ENCODE data around the gene GPC4.
"Not testable (repeated sequence)": the region's sequence is repeated elsewhere in the genome, so short reads cannot be mapped to it uniquely, and the experiment has no call there.

The GPC4 gene

DNA sequence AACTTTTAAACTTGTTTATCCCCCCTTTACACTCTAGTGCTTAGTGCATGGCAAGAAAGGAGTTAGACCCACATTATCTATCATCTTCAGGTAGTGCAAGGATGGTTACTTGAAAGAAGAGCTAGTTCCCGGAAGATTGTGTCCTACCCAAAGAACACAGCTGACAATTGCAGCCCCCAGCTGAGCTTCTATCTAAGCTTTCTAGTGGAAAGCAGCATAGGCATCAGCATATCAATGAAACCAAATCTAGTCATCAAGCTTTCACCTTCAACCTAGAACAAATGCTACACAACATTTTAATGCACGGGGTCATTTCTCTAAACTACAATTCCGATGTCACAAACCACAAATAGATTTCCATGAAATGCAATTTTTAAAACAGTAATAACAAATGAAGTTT lies 108.2 kb downstream of the GPC4 start:
- DNase-seq (ENCODE audit: low read depth in 2 of 2) = no peak

DNA sequence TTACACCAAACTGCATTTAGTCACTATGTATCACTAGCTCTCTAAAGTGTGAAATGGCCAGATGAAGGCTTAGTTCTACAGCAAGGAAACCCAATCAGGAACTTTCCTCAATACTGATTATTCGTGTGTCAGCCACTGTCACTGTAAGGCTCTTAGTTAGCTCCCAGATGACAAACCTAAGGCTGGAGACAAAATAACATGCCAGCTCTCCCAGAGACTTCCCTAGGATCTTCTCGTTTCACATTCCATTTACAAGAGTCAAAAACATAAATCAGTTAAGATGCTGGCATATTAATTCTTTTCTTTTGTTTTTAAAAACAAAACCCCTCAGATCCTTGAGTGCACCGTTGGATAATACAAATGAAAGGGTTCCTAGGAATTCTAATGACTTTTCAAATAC lies 109.0 kb downstream of the GPC4 start:
- DNase-seq (ENCODE audit: low read depth in 2 of 2) = no peak

GRCh38 chrX:133305348-133305747 lies 109.9 kb downstream of the GPC4 start:
- DNase-seq (ENCODE audit: low read depth in 2 of 2) = no peak

DNA sequence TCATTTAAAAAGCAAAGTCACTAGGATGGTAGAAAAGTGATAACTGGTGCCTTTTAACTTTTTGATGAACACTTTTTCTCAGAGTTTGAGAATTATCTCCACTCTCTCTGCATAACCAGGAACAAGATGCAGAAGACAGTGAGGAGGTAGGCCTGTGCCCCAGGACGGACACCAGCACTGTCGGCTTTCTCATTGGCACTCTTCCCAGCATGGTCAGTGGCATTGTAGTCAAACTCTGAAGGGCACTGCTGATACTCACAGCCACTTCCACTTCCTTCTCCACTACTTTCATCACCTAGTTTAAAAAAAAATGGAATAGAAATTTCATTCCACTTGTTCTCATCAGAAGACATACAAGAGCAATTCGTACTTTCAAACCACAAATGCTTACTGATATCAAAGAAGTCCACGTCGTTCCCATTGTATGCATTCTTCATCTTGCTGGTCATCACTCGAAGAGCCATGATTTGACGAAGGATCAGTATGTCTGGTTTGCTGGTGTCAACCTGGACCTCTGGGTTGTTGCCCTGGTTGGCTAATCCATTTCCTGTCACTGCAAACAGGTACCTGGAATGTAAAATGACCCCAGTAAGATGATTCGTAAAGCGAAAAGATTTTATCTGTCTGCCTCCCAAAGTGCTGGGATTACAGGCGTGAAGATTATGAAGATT lies 112.4 kb downstream of the GPC4 start:
- DNase-seq (ENCODE audit: low read depth in 2 of 2) = no peak

- no peak for DNase-seq (ENCODE audit: low read depth in 2 of 2)
These were observed 114.7 kb downstream of the GPC4 start for GRCh38 chrX:133300591-133300990.

DNA sequence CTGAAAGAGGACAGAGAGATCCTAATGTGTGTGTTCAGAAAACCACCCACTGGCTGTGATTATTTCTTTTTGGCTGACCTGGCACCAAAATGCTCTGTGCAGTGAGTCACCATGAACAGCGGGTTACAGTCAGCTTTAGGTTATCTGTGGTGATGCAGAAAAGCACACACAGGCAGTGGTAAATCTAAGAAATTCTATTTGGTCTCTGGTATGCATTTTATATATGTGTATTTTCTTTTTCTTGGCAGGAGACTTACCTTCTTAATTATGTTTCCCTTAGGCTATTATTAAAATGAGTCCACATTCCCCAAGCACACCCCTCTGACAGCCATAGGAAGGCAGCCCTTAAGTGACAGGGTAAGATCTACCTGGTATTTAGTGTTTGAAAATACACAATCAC lies 118.0 kb downstream of the GPC4 start:
- no peak for DNase-seq (ENCODE audit: low read depth in 2 of 2)

GRCh38 chrX:133294126-133294525 lies 121.2 kb downstream of the GPC4 start:
- no peak for DNase-seq (ENCODE audit: low read depth in 2 of 2)

- no peak for DNase-seq (ENCODE audit: low read depth in 2 of 2)
These were observed 125.2 kb downstream of the GPC4 start for GRCh38 chrX:133290076-133290475.

GRCh38 chrX:133287860-133288259 lies 127.4 kb downstream of the GPC4 start:
- no peak for DNase-seq (ENCODE audit: low read depth in 2 of 2)

GRCh38 chrX:133285341-133285740 lies 129.9 kb downstream of the GPC4 start:
- no peak for DNase-seq (ENCODE audit: low read depth in 2 of 2)

DNA sequence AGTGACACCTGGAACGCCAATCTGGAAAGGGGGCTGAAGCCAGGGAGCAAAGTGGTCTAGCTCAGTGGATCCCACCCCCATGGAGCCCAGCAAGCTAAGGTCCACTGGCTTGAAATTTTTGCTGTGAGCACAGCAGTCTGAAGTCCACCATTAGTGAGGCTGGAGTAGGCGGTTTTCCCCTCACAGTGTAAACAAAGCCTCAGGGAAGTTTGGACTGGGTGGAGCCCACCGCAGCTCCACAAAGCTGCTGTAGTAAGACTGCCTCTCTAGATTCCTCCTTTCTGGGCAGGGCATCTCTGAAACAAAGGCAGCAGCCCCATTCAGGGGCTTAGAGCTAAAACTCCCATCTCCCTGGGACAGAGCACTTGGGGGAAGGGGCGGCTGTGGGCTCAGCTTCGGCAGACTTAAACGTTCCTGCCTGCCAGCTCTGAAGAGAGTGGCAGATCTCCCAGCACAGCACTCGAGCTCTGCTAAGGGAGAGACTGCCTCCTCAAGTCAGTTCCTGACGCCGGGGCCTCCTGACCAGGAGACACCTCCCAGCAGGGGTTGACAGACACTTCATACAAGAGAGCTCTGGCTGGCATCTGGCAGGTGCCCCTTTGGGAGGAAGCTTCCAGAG lies 136.1 kb downstream of the GPC4 start:
- not testable (repeated sequence) for DNase-seq (ENCODE audit: low read depth in 2 of 2)

DNA sequence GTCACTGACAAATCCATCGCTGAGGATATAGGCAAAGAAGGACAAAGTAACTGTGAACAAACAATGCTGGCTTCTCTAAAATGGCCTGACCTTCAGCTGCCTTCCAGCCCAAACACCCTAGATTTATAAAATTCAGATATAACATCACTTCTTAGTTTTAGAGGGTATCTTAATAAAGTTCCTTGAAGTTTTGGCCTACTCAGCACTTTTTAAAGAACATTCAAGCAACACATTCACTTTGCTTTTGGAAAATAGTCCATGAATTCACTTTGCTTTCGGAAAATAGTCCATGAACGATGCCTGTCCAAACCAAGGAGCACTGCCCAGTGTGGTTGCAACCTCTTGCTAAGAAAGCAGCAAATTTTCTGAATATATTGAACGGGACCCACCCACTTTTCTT lies 142.1 kb downstream of the GPC4 start:
- DNase-seq (ENCODE audit: low read depth in 2 of 2) = no peak

- DNase-seq (ENCODE audit: low read depth in 2 of 2) = no peak
These were observed 146.1 kb downstream of the GPC4 start for GRCh38 chrX:133269168-133269567.

DNA sequence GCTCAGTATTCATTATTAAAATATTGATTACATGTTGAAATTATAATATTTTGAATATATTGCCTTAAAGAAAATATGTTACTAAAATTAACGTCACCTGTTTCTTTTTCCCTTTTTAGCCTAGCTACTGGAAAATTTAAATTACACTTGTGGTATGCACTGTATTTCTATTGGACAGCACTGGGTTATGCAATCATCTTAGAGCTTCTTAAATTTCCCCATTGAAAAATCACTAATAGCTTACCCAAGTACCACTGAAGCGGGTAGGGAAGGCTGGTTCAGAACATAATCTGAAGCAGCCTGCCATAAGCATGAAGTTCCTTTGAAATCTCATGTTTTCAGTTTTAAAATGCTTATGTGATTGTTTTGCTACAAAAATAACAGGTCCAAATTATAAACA lies 147.7 kb downstream of the GPC4 start:
- no peak for DNase-seq (ENCODE audit: low read depth in 2 of 2)

- DNase-seq (ENCODE audit: low read depth in 2 of 2) = no peak
These were observed 150.0 kb downstream of the GPC4 start for GRCh38 chrX:133265331-133265730.

- no peak for DNase-seq (ENCODE audit: low read depth in 2 of 2)
These were observed 156.8 kb downstream of the GPC4 start for GRCh38 chrX:133258481-133258880.

DNA sequence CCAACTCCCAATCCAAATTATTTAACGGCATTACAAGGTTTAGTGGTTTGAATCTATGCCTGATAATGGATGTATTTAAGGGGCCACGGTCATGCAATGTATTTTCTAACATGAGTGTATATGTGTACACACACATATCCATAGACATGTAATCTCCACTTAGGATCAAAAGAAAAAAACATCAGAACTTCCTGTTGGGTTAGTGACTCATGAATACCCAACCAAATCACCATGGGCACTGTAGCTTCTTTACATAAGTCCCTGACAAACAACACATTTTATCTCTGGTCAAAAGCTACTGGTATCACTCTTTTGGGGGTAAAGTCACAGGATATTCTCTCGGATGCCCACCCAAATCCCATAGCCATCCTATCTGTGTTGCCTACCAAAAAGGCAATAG lies 160.6 kb downstream of the GPC4 start:
- DNase-seq (ENCODE audit: low read depth in 2 of 2) = no peak

DNA sequence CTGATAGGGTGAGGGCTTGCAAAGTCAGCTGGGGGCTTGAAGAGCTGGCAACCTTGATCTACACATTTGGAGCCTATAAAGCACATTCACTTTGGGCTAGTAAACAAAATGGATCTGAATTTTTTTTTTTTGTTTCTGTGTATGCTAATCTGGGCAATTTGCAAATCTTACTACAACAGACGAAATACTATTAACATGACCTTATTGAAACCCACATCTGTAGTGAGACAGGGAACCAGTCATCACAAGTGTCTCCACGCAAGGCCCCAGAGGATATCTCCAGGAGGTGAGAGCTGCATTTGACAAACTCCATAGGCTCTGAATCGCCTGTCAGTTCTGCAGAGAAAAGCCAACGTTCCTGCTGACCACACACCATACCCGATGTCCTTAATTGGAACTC lies 164.1 kb downstream of the GPC4 start:
- no peak for DNase-seq (ENCODE audit: low read depth in 2 of 2)

GRCh38 chrX:133250184-133251100 lies 164.8 kb downstream of the GPC4 start:
- DNase-seq (ENCODE audit: low read depth in 2 of 2) = no peak
